Measurements from ENCODE around the gene MIOX.

Gene MIOX

GRCh38 chr22:50486561-50487289 is at the start of gene MIOX:
MIOX (plus strand) TSS chr22:50486859; CDS start chr22:50486898, 39 bp downstream.
- TF ChIP-seq CTCF (IDR thresholded peaks at IDR 0.05) = no peak
- Histone ChIP-seq H3K9me3 (ENCODE audit: control insufficient read depth, low read length) (no peaks in the 10 kb centered on the region), H3K79me2 (no peaks in the 10 kb centered on the region), H3K36me3 (ENCODE audit: control insufficient read depth, insufficient read depth, low read length) (no peaks in the 10 kb centered on the region), H3K4me2 (ENCODE audit: low read length) (no peak within 1 kb of the TSS), H2AFZ (no peak within 1 kb of the TSS), H3K27me3 (ENCODE audit: control insufficient read depth, insufficient read depth, low read length) (no peaks in the 10 kb centered on the region), H3K9ac (no peak within 1 kb of the TSS), H3K27ac (no peak within 1 kb of the TSS), H3K4me3 (ENCODE audit: low read depth, low read length) (no peak within 1 kb of the TSS), H3K4me1 (no peaks in the 10 kb centered on the region)

- Histone ChIP-seq H3K9ac (no peak overlapping the region), H2AFZ (no peak overlapping the region), H3K27me3 (ENCODE audit: control insufficient read depth, insufficient read depth, low read length) (no peaks in the 10 kb centered on the region), H3K4me3 (ENCODE audit: low read depth, low read length) (no peak overlapping the region), H3K79me2 (no peaks in the 10 kb centered on the region), H3K9me3 (ENCODE audit: control insufficient read depth, low read length) (no peaks in the 10 kb centered on the region), H3K4me2 (ENCODE audit: low read length) (no peak overlapping the region), H3K27ac (no peak overlapping the region), H3K36me3 (ENCODE audit: control insufficient read depth, insufficient read depth, low read length) (no peaks in the 10 kb centered on the region), H3K4me1 (no peaks in the 10 kb centered on the region)
- TF ChIP-seq CTCF (IDR thresholded peaks at IDR 0.05) = no peak
Observed at GRCh38 chr22:50437511-50438304, 49.0 kb upstream of the MIOX start.

GRCh38 chr22:50438305-50439275 is 48.1 kb upstream of the MIOX start:
- H3K36me3 ChIP-seq (ENCODE audit: control insufficient read depth, insufficient read depth, low read length) = no peaks in the 10 kb centered on the region
- H3K27me3 ChIP-seq (ENCODE audit: control insufficient read depth, insufficient read depth, low read length) = no peaks in the 10 kb centered on the region
- H3K9ac ChIP-seq = no peak overlapping the region
- TF ChIP-seq CTCF (IDR thresholded peaks at IDR 0.05) = no peak
- no peaks in the 10 kb centered on the region for H3K9me3 ChIP-seq (ENCODE audit: control insufficient read depth, low read length)
- no peak overlapping the region for H2AFZ ChIP-seq
- no peak overlapping the region for H3K4me3 ChIP-seq (ENCODE audit: low read depth, low read length)
- H3K4me2 ChIP-seq (ENCODE audit: low read length) = no peak overlapping the region
- no peak overlapping the region for H3K27ac ChIP-seq
- no peaks in the 10 kb centered on the region for H3K4me1 ChIP-seq
- H3K79me2 ChIP-seq = no peaks in the 10 kb centered on the region

GRCh38 chr22:50439314-50439870 is 47.3 kb upstream of the MIOX start:
- H3K36me3 ChIP-seq (ENCODE audit: control insufficient read depth, insufficient read depth, low read length) = no peaks in the 10 kb centered on the region
- no peaks in the 10 kb centered on the region for H3K4me1 ChIP-seq
- TF ChIP-seq CTCF (IDR thresholded peaks at IDR 0.05) = no peak
- H3K9ac ChIP-seq = no peak overlapping the region
- H2AFZ ChIP-seq = no peak overlapping the region
- H3K4me3 ChIP-seq (ENCODE audit: low read depth, low read length) = no peak overlapping the region
- no peak overlapping the region for H3K27ac ChIP-seq
- H3K4me2 ChIP-seq (ENCODE audit: low read length) = no peak overlapping the region
- H3K27me3 ChIP-seq (ENCODE audit: control insufficient read depth, insufficient read depth, low read length) = no peaks in the 10 kb centered on the region
- H3K9me3 ChIP-seq (ENCODE audit: control insufficient read depth, low read length) = no peaks in the 10 kb centered on the region
- H3K79me2 ChIP-seq = no peaks in the 10 kb centered on the region

Measured in parathyroid adenoma (tissue), 2 donors.